ENCODE results near the gene SLC7A10.

The SLC7A10 gene

DNA sequence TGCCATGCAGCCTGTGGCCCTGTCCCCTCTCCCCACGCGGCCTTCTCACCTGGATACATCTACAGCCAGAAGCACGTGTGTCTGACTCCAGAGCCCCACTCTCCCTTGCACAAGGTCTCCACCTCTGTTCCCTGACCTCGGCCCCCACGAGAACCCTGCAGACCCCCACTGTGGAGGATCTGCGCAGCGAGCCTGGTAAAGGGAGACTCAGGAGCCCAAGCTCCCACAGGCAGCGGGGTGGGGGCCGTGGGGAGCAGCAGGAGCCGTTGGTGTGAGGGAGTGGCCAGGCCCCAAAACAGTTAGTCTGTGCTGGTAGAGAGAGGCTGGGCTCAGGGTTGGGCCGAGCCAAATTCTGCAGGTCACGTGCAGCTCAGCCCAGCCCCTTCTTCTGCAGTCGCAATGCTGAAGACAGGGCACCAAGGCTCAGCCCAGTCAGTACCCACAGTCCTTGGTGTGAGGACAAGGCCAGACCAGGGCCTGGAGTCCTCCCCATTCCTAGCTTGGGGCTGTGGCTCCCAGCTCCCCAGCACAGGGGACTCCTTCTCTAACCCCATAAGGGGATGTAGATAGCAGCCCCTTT is 28.7 kb upstream of the SLC7A10 start:
- TF ChIP-seq, protein P1, sequence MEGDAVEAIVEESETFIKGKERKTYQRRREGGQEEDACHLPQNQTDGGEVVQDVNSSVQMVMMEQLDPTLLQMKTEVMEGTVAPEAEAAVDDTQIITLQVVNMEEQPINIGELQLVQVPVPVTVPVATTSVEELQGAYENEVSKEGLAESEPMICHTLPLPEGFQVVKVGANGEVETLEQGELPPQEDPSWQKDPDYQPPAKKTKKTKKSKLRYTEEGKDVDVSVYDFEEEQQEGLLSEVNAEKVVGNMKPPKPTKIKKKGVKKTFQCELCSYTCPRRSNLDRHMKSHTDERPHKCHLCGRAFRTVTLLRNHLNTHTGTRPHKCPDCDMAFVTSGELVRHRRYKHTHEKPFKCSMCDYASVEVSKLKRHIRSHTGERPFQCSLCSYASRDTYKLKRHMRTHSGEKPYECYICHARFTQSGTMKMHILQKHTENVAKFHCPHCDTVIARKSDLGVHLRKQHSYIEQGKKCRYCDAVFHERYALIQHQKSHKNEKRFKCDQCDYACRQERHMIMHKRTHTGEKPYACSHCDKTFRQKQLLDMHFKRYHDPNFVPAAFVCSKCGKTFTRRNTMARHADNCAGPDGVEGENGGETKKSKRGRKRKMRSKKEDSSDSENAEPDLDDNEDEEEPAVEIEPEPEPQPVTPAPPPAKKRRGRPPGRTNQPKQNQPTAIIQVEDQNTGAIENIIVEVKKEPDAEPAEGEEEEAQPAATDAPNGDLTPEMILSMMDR (IDR thresholded peaks at IDR 0.05; ENCODE audit: insufficient read depth, low read depth, low read length, missing control alignments) = no peak
- no peak overlapping the region for H3K4me3 ChIP-seq (ENCODE audit: low read length)
- DNase-seq (ENCODE audit: low read depth) = no peak

DNA sequence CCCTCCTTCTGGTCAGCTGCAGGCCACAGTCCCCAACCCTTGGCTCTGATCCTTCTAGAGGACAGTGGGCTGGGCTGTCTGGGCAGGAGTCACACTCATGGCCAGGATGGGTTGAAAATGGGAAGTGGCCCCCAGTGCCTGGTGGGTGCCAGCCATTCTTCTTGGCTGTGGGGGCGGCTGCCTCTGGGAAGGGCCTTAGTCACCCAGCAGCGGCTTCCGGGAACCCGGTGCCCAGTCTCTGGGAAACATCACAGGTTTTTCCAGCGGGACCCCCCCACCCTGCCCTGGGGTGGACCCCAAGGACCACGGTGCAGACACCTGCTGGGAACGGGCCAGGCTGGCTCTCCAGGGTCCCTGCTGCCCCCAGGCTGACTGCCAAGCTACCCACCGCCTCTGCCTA is 27.3 kb upstream of the SLC7A10 start:
- no peak for DNase-seq (ENCODE audit: low read depth)
- no peak overlapping the region for H3K4me3 ChIP-seq (ENCODE audit: low read length)
- TF ChIP-seq, protein P1 (IDR thresholded peaks at IDR 0.05; ENCODE audit: insufficient read depth, low read depth, low read length, missing control alignments) = no peak

DNA sequence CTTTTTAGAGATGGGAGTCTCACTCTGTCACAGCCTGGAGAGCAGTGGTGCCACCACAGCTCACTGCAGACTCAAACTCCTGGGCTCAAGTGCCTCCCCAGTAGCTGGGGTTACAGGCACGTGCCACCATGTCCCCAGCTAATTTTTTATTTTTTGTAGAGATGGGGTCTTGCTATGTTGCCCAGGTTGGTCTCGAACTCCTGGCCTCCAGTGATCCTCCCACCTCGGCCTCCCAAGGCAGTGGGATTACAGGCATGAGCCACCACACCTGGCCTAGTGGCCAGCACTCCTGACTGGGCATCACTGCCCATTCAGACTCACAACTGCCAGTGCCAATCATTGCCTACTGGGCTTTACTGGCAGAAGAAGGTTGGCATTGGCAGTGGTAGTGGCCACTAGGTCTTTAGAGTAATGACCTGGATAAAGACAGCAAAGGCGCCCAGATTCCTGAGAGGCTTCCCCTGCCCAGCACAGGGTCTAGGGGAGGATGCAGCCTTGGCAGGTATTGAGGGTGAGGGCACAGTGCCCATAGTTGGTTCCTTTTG is 26.8 kb upstream of the SLC7A10 start:
- no peak overlapping the region for H3K4me3 ChIP-seq (ENCODE audit: low read length)
- TF ChIP-seq, protein P1 (IDR thresholded peaks at IDR 0.05; ENCODE audit: insufficient read depth, low read depth, low read length, missing control alignments) = no peak
- no peak for DNase-seq (ENCODE audit: low read depth)

DNA sequence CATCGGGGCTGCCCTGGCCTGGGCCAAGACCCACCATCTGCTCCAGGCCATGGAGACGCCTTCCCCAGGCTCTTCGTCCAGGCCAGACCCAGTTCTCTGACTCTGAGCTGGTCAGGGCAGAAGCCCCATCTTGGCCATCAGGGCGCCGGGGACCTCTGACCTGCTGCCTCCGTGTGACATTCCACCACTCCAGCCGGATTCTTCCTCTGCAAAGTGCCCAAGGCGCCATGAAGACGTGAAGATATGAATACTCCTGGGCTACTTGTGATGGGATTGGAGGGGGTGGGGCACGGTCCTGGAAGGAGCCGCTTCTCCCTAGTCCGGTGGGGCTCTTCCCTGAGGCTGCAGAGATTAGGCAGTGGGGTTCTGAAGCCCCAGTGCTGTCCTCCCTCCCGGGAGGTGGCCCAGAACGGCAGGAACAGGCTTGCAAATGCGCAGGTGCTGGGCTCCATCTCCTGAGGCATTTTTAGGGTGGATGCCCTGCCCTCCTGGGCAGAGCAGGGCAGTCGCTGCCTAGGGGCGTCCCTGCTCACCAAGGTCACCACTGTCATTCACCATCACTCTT is 26.0 kb upstream of the SLC7A10 start:
- TF ChIP-seq, protein P1 (IDR thresholded peaks at IDR 0.05; ENCODE audit: insufficient read depth, low read depth, low read length, missing control alignments) = no peak
- H3K4me3 ChIP-seq (ENCODE audit: low read length) = no peak overlapping the region
- DNase-seq (ENCODE audit: low read depth) = no peak

DNA sequence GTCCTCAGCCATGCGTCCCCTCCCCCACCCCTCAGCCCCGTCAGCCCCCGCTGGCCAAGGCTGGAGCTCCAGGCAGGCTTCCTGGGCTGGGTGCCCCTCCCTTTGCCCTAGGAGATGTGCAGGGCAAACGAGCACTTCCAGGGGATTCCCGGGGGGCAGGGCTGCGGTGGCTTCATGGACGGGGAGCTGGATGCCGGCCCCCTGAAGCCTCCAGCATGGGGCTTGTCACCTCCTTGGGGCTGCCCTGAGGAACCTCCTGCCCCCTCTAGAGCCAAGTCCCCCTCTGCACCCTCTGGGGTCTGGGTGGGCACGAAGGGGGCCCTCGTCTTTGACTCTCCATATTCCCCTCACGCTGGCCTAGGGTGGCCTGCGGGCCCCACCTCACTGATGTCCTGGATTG is 25.4 kb upstream of the SLC7A10 start:
- no peak for DNase-seq (ENCODE audit: low read depth)
- TF ChIP-seq, protein P1 (IDR thresholded peaks at IDR 0.05; ENCODE audit: insufficient read depth, low read depth, low read length, missing control alignments) = no peak

DNA sequence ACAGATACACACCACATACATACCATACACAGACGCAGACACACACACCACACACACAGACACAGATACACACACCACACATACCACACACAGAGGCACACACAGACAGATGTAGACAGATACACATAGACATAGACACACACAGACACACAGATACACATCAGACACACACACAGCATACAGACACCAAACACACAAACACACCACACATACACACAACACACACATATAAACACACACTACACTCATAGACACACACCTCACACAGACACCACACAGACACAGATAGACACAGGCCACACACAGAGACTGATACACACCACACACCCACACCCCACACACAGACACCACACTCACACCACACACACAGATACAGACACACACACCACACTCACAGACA is 24.9 kb upstream of the SLC7A10 start:
- H3K4me3 ChIP-seq (ENCODE audit: low read length) = no peak overlapping the region
- DNase-seq (ENCODE audit: low read depth) = no peak
- TF ChIP-seq, protein P1 (IDR thresholded peaks at IDR 0.05; ENCODE audit: insufficient read depth, low read depth, low read length, missing control alignments) = no peak

More for the DNA sequence above, 25.4 kb upstream of the SLC7A10 start:
- no peak overlapping the region for H3K4me3 ChIP-seq (ENCODE audit: low read length)
